Measurements from ENCODE around the gene SLC24A4.

The SLC24A4 gene

DNA sequence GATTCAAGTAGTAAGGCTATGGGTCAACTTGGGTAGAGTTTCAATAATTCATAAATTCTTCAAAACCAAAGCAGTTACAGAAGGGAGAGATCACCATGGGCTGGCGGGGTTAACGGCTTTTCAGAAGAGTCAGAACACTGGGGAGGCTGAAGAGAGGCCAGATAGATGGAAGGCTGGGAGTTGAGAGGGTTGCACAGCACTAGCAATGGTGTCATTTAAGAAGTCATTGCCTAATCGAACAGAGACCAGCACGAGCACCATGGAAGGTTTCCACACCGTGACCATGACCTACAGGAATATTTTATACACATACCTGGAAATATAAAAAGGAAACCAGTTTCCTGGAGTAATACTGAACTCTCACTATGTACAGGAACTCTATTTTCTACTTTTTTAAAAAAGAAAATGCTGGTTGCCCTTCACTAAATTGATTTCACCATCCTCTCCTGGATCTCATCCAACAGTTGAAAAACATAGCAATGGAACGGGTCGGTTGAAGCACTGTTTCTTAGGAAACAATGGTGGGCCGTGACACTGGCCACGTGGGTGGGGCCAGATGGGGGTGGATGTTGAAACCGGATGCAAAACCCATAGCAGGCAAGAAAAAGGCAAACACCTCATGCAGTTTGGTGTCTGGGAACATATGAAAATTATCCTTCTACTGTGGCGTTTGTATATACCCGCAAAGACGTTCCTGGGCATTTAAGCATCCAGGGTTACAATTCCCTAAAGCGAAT lies 152.7 kb downstream of the SLC24A4 start:
- DNase-seq (ENCODE audit: low spot score) = no peak

DNA sequence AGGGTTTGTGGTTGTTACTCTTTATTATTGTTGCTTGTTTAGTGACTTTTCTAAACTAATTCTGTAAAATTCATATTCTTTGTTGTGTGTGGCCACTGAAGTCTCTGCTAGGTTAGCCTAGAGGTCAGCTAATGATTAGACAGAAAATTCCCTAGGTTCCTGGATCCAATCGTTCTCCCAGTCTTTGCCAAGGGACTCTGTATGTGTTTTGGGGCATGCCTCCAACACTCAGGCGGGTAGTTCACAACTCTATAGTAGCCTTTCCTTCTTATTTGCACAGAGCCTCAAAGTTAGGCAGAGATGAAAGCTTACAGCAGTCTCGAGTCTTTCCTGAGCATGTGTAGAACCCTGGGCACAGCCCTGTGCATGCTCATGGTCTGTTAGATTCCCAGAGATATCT lies 157.9 kb downstream of the SLC24A4 start:
- no peak for DNase-seq (ENCODE audit: low spot score)

DNA sequence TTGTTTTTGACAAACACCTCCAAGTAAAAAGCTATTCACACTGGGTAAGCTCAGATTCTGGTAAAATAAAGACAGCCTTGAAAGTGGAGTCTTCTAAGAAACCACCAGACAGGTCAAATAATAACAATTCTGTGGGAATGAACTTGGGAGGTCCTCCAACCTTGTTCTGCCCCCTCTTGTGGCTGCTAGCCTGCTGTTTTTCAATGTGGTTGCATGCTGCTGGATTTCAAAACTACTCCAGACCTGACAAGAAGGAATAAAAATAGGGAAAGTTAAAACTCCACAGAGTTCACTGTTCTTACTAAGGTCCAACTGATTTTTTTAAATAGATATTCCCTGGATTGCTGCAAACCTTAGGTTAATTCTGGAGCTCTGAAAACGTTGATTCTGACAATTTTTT lies 158.4 kb downstream of the SLC24A4 start:
- no peak for DNase-seq (ENCODE audit: low spot score)

DNA sequence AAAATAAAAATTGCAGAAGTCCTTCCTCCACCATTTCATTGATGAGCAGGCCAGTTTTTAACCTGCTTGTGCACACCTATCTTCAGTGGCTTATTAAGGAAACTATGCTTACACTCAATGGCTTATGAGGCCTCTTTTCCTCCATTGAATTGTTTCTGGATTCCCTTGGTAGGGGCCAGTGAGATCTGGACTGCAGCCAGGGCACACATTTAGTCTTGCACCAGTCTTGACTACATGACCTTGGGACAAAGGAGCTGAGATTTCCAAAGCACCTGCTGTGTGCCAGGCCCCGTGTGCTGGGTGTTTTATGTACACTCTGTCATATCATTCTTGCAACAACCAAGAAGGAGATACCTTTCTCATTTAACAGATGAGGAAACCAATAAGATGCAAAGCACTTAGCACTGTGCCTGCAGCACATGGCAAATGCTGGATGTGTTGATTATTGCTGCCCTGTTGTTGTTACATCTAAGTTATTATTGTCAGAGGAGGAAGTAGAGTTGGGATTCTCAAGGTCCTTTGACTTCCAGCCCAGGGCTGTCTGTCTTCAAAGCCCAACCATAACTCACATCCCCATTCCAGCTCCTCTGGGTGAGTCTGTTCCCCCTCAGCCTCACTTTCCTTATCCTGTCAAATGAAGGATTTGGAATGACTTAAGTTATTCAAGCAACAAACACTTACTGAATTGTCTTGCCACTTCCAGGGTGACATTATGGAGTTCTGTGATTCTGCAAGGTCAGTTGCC lies 159.0 kb downstream of the SLC24A4 start:
- no peak for DNase-seq (ENCODE audit: low spot score)

DNA sequence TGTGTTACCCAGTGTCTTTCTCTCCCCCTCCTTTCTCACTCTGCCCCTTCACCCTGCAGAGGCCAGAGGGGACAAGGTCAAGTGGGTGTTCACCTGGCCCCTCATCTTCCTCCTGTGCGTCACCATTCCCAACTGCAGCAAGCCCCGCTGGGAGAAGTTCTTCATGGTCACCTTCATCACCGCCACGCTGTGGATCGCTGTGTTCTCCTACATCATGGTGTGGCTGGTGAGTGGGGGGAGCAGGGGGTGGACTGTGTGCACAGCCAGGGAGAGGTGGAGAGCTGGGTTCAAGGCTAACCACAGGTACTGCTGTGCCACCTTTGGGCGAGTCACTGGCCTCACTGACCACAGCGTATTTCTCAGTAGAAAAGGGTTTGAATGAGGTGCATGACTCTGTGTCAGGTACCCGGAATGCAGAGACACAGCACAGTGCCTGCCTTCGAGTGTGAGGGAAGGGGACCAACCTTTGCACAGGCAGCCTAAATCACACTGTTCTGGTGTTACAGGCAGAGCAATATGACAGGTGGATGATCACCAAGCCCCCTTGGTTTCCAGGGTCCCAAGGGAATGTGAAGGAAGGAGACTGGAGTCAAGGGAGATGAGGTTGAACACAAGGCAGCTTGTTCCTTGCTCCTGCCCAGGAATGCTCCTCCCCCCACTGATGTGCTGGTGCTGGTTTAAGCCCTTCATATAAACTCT lies 159.8 kb downstream of the SLC24A4 start:
- DNase-seq (ENCODE audit: low spot score) = no peak

- no peak for DNase-seq (ENCODE audit: low spot score)
Observed at GRCh38 chr14:92484132-92484823, 161.3 kb downstream of the SLC24A4 start.

- DNase-seq (ENCODE audit: low spot score) = no peak
Observed at GRCh38 chr14:92486881-92487280, 163.9 kb downstream of the SLC24A4 start.

DNA sequence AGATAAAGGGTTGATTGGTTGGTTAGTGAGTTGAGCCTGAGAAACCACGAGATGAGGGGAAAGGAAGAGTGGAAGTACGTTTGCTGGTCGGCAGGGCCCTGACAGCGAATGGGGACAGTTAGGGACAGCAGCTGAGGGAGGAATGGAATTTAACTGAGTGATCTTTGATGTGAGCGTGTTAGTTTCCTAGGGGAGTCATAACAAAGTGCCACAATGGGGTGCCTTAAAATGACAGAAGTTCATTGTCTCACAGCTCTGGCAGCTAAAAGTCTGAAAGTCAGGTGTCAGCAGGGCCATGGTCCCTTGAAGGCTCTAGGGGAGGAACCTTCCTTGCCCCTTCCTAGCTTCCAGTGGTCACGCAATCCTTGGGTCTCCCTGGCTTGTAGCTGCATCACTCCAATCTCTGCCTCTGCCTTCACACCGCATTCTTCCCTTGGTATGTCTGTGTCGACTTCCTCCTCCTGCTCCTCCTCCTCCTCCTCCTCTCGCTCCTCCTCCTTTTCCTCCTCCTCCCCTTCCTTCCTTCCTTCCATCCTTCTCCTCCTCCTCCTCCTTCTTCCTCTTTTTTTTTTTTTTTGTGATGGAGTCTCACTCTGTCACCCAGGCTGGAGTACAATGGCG lies 164.7 kb downstream of the SLC24A4 start:
- no peak for DNase-seq (ENCODE audit: low spot score)

- no peak for DNase-seq (ENCODE audit: low spot score)
Observed at GRCh38 chr14:92489394-92490238, 166.7 kb downstream of the SLC24A4 start.

GRCh38 chr14:92490239-92490959 lies 167.4 kb downstream of the SLC24A4 start:
- no peak for DNase-seq (ENCODE audit: low spot score)

GRCh38 chr14:92491782-92492181 lies 168.8 kb downstream of the SLC24A4 start:
- DNase-seq (ENCODE audit: low spot score) = no peak

DNA sequence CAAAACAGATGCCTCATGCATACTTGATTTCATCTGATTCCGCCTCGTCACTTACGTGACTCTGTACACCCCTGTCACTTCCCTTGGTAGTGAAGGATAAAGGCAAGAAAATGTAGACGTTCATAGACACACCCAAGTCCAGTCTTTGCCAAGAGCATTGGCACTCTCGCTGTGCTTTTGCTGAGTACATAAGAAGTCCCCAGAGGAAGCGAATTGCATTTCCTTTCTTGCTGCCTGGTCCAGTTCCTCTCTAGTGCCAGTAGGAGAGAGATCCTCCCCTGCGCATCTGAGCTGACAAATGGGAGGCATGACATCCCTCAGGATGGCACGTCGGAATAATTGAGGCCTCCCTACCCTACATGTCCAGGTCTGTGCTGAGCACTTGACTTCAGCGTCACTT lies 169.3 kb downstream of the SLC24A4 start:
- no peak for DNase-seq (ENCODE audit: low spot score)

DNA sequence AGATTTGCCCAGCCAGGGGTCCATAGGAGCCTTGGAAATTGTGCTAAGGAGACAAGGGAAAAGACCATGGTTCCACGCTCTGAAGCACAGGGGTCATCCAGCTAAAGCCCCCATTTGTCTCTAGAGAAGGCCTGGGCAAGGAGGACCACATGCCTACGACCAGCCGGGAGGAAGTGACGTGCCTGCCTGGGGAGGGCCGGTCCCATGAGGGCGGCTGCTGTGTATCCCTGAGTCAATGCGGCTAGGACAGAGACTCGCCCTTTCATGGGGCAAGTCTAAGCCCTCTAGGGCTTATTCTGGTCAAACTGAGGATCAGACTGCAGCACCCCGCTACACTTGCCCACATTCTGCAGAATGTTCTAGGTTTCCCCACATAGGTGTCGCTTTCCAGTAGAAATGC lies 170.1 kb downstream of the SLC24A4 start:
- no peak for DNase-seq (ENCODE audit: low spot score)

GRCh38 chr14:92493492-92493891 lies 170.5 kb downstream of the SLC24A4 start:
- no peak for DNase-seq (ENCODE audit: low spot score)

- no peak for DNase-seq (ENCODE audit: low spot score)
Observed at GRCh38 chr14:92494512-92494911, 171.5 kb downstream of the SLC24A4 start.

DNA sequence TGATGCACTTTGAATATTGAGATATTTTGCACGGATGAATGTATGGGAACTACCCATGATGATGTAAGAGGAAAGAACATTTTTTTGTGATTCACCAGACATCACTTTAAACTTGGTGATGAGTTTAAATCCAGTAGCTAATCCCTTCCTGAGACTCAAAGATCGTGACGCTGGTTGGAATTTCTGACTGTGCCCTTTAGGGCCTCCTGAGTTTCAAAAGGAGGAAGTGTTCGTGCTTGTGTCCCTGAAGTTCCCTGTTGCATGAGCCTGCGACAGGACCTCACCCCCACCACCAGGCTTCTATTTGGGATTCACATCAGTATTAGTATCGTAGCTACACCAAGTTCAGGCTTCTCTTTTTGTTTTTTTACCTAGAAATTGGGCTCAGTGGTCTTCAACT lies 172.1 kb downstream of the SLC24A4 start:
- DNase-seq (ENCODE audit: low spot score) = peak; percentile 65

DNA sequence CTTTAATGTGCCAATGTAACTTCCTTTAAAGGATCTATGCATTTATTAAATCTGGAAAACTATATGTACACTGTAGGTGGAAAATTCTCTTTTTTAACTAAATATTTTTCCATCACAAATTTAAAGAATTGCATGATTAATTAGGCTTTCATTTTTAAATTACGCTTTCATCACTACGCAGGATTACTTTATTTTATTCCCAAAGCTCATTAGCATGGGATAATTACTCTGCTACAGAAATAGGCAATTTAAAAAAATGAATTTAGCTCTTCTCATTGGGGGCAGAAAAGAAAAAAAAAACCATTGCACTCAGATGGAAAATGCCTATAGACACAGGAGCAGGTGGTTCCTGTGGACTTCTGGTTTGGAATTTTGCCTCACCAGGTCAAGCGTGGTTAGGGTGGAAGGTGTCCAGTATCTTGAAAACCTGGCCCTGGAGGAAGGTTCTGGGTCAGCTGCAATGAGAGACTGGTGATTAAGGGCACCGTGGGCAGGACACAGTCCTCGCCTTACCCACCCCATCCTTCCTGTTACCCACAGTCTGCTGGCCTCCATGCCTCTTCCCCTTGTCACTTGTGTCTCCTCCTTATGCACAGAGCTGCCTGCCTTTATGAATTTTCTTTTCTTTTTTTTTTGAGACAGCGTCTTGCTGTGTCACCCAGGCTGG lies 173.4 kb downstream of the SLC24A4 start:
- DNase-seq (ENCODE audit: low spot score) = no peak

DNA sequence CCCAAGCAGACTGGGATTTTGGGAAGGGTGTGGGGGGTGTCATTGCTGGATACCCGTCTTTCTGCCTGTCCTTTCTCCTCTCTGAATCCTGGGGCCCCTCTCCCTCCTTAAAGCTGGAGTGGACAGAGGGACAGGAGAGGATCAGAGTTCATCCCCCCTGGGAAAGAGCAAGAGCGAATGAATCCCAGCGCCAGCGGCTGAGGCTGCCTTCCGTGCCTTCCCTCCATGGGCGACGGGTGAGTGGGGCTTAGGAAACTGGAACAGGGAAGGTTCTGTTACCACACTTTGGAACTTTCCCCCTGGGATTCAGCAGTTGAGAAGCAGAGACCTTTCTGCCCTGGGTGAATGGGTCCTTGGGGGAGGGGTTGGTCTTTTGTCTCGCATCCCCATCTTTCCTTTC lies 174.4 kb downstream of the SLC24A4 start:
- DNase-seq (ENCODE audit: low spot score) = no peak

DNA sequence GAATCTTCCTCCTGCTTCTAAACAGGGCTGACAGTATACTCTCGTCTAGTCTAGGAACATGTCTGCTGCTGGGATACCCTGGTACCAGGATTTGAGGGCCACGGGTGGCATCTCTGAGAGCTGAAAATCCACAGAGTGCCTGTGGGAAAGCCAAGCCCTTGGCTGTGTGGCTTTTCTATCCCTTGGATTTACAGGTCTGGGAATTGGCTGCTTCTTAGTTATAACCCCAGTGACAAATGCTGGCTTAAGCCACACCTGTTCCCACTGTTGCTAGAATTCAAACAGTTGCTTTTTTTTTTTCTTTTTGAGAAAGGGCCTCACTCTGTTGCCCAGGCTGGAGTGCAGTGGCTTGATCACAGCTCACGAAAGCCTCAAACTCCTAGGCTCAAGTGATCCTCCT lies 176.3 kb downstream of the SLC24A4 start:
- no peak for DNase-seq (ENCODE audit: low spot score)

DNA sequence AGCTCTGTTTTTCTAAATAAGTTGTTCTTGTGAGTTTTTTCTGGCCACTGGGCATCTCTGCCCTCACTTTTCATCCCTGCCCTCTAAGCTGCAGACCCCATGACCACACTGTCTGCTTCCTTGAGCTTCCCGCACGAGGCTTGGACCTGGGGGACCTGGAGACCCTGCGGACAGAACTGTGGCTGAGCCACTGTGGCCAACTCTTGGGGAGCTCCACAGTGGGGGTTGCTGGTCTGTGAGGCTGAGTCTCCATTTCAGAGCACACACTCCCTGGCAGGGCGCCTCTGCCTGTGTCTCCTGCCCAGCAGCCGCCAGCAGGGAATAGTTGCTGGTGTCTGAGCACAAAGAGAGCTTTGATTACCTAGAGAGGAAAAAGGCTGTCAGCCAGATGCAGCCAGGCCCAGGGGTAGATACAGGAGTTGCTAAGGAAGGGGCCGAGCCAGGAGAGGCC lies 177.6 kb downstream of the SLC24A4 start:
- no peak for DNase-seq (ENCODE audit: low spot score)
